Epithelial cell of prostate (primary cell): ENCODE results near the gene SLC25A25.

Experiments
- DNase-seq: peaks from one replicate; pipeline ENCODE4 v3.0.0-alpha.2; 2011; ENCODE audit warnings: low read depth, low spot score
- H3K27ac ChIP-seq: fragments of 450-650 bp; 2 replicates; pipeline ENCODE4 v1.5.1; 2017; ENCODE audit warnings: mild to moderate bottlenecking

SLC25A25 gene

DNA sequence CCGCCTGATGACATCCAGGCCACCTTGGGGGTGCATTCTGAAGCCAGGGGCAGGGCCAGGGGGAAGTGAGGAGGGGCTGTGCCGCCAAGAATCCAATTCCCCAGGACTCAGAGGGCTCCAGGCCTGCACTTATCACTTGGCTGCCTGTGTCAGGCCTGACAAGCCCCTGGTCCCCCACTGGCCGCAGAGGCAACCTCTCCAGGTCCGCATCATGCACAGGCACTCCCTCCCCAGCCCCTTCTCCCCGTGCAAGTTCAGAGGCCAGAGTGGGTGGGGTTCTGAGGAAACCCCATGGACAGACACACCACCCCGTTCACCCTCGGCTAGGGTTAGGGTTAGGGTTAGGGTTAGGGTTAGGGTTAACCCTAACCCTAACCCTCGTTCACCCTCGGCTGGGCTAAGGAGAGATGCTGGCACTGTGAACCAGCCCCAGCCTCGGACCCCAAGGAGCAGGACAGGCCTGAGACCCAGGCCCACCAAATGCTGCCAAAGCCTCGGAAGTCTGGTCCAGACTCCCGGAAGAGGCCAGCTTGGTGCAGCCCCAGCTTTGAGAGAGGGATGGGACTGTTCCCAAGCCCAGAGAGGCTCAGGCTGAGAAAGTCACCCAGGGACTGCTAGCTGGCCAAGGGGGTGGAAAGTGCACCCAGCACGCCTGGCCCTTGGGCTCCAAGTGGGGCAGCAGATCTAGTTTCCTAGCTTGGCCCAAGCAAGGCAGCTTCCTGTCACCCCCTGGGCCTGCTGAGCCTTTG, 86.1 kb downstream of the SLC25A25 start:
- no peak overlapping the region for H3K27ac ChIP-seq
- DNase-seq, result no peak

DNA sequence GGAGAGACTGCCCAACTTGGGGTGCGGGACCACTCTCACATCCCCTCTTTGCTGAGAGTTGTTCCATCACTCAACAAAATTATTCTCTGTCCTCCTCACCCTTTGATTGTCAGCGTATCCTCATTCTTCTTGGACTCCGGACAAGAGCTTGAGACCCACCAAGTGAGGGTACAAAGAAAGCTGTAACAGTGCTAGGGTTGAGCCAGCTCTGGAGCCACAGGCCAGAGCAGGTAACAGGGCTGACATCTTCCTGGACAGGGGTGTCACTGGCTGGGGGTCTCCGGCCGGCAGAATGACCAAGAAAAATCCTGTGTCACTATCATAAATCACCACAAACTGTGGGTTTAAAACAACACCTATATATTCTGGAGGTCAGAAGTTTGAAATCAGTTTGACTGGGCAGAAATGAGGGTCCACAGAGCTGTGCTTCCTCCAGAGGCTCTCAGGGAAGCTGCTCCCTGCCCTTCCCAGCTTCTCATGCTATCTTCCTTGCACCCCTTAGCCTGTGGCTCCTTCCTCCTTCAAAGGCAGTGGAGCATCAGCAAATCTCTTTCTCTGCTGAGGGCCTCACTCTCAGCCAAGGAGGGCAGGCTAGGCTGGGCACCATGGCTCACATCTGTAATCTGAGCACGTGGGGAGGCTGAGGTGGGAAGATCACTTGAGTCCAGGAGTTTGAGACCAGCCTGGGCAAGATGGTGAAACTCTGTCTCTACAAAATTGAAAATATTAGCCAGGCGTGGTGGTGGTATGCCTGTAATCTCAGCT, 87.9 kb downstream of the SLC25A25 start:
- no peak for DNase-seq
- no peak overlapping the region for H3K27ac ChIP-seq
